Spleen (tissue), 7 donors: ENCODE measurements around the gene CDK11B.

Experiments
- POLR2AphosphoS5 ChIP-seq, 3 donors: sonication (generic); formaldehyde crosslinking; IDR thresholded peaks; one replicate each; pipeline ENCODE4 v1.5.1; 2017; ENCODE audit warnings: antibody characterized with exemption in 3 of 3
- TF ChIP-seq, protein P1 (sequence below), 11 experiments: fragments of 200-600 bp in 7 of 11; fragments of 450-650 bp in 4 of 11; sonication (generic) in 4 of 11; IDR thresholded peaks in 8 of 11; conservative IDR thresholded peaks in 3 of 11; 1 replicate in 7 of 11; 2 replicates in 4 of 11; pipeline versions ENCODE4 v1.4.0 to v1.8.0; 2016 to 2021; ENCODE audit warnings: antibody characterized with exemption in 11 of 11, inconsistent platforms in 4 of 11, mild to moderate bottlenecking in 1 of 11
- donor health status: DM: no; HTN: no; CAD: no; lungs with moderate emphysema.
- donor health status: DM: no; HTN: no; CAD: no.
- donor health status: DM: no; HTN: no; CAD: no.

DNA sequence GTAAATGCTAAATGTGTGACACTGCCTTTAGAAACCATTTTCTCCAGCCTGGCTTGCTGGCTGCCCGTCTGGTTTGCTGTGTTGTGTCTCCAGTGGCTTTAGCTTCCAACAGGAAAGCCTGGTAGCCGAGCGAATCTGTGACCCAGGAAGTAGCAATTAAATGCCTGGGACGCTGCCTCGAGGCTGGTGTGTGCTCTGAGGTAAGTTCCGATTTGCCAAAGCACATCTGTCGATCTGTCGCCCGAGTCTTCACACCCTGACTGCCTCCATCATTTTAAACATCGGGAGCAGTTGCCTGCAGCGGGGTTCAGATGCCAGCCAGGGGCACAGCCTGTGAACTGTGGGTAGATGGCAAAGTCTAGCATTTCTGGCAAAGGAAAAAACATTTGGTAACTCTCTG is 41.3 kb downstream of the CDK11B start:
- TF ChIP-seq, protein P1, sequence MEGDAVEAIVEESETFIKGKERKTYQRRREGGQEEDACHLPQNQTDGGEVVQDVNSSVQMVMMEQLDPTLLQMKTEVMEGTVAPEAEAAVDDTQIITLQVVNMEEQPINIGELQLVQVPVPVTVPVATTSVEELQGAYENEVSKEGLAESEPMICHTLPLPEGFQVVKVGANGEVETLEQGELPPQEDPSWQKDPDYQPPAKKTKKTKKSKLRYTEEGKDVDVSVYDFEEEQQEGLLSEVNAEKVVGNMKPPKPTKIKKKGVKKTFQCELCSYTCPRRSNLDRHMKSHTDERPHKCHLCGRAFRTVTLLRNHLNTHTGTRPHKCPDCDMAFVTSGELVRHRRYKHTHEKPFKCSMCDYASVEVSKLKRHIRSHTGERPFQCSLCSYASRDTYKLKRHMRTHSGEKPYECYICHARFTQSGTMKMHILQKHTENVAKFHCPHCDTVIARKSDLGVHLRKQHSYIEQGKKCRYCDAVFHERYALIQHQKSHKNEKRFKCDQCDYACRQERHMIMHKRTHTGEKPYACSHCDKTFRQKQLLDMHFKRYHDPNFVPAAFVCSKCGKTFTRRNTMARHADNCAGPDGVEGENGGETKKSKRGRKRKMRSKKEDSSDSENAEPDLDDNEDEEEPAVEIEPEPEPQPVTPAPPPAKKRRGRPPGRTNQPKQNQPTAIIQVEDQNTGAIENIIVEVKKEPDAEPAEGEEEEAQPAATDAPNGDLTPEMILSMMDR (IDR thresholded peaks at IDR 0.05 in 8 of 11, conservative IDR thresholded peaks at IDR 0.05 in 3 of 11) = no peak
- TF ChIP-seq POLR2AphosphoS5 (IDR thresholded peaks at IDR 0.05) = no peak
